HEK293 (cell line): Measurements from ENCODE around the gene DACT2.

Experiments
- CTCF ChIA-PET: fragments of 350-600 bp; formaldehyde crosslinking; extraction: SDS; loops from one replicate; lab custom pipeline; 2021; ENCODE audit warnings: antibody characterized with exemption; lab: Yijun Ruan, JAX
- POLR2A ChIA-PET: fragments of 300-600 bp; formaldehyde crosslinking; extraction: SDS; loops from one replicate; lab custom pipeline; 2020; ENCODE audit warnings: antibody characterized with exemption, inconsistent platforms; lab: Yijun Ruan, JAX
- H3K27ac ChIP-seq: fragments of 200-500 bp; sonication (Bioruptor generic); 2 replicates; pipeline ENCODE4 v1.5.1; 2014; ENCODE audit warnings: low read depth, low read length, control low read depth, inconsistent platforms; ENCODE audit errors: extremely low read depth
- H3K36me3 ChIP-seq, 2 experiments: fragments of 200-500 bp in 1 of 2; sonication (Bioruptor generic) in 1 of 2; 1 replicate in 1 of 2; 2 replicates in 1 of 2; pipeline ENCODE4 v1.5.1; 2014 to 2017; ENCODE audit warnings: inconsistent platforms in 2 of 2, low read length in 2 of 2; ENCODE audit not compliant: control insufficient read depth in 2 of 2, insufficient read depth in 1 of 2
- H3K4me1 ChIP-seq: fragments of 200-500 bp; sonication (Bioruptor generic); 2 replicates; pipeline ENCODE4 v1.5.1; 2014; ENCODE audit warnings: mild to moderate bottlenecking, low read length, inconsistent platforms; ENCODE audit not compliant: control insufficient read depth, insufficient read depth
- H3K4me3 ChIP-seq: 2 replicates; pipeline ENCODE4 v1.5.1; 2011; ENCODE audit warnings: low read depth, mild to moderate bottlenecking, control low read depth, low read length, moderate library complexity
- H3K9me3 ChIP-seq: fragments of 200-500 bp; sonication (Bioruptor generic); 2 replicates; pipeline ENCODE4 v1.5.1; 2014; ENCODE audit warnings: low read depth, low read length, inconsistent platforms; ENCODE audit not compliant: control insufficient read depth, insufficient read depth
- ATF2 ChIP-seq: fragments of 450-650 bp; formaldehyde crosslinking; IDR thresholded peaks from 2 replicates; pipeline ENCODE4 v1.5.1; 2016; ENCODE audit warnings: missing biosample characterization, missing genetic modification characterization, low read depth
- BCL11B ChIP-seq: fragments of 450-650 bp; formaldehyde crosslinking; IDR thresholded peaks from 2 replicates; pipeline ENCODE4 v1.5.1; 2016; ENCODE audit warnings: low read depth, missing biosample characterization, missing genetic modification characterization
- HOXC10 ChIP-seq: sonication (generic); formaldehyde crosslinking; IDR thresholded peaks from 2 replicates; pipeline ENCODE4 v1.8.1; 2023; ENCODE audit warnings: mild to moderate bottlenecking, missing genetic modification reagents
- KLF8 ChIP-seq: fragments of 450-650 bp; formaldehyde crosslinking; IDR thresholded peaks from 2 replicates; pipeline ENCODE4 v1.5.1; 2016; ENCODE audit warnings: missing biosample characterization, missing genetic modification characterization
- MYNN ChIP-seq: fragments of 450-650 bp; formaldehyde crosslinking; IDR thresholded peaks from 2 replicates; pipeline ENCODE4 v1.5.1; 2016; ENCODE audit warnings: missing biosample characterization, missing genetic modification characterization, borderline replicate concordance
- ZBTB48 ChIP-seq: fragments of 450-650 bp; formaldehyde crosslinking; IDR thresholded peaks from 2 replicates; pipeline ENCODE4 v1.5.1; 2016; ENCODE audit warnings: missing biosample characterization, missing genetic modification characterization
- ZBTB6 ChIP-seq: fragments of 450-650 bp; formaldehyde crosslinking; IDR thresholded peaks from 2 replicates; pipeline ENCODE4 v1.5.1; 2017; ENCODE audit warnings: missing biosample characterization, missing genetic modification characterization
- ZNF114 ChIP-seq: fragments of 450-650 bp; formaldehyde crosslinking; IDR thresholded peaks from 2 replicates; pipeline ENCODE4 v1.5.0; 2017; ENCODE audit warnings: missing biosample characterization, missing genetic modification characterization
- ZNF140 ChIP-seq: fragments of 450-650 bp; formaldehyde crosslinking; IDR thresholded peaks from 2 replicates; pipeline ENCODE4 v1.5.1; 2016; ENCODE audit warnings: missing biosample characterization, missing genetic modification characterization
- ZNF148 ChIP-seq: fragments of 450-650 bp; formaldehyde crosslinking; IDR thresholded peaks from 2 replicates; pipeline ENCODE4 v1.5.0; 2017; ENCODE audit warnings: missing biosample characterization, missing genetic modification characterization, borderline replicate concordance
- ZNF2 ChIP-seq: fragments of 450-650 bp; formaldehyde crosslinking; IDR thresholded peaks from 2 replicates; pipeline ENCODE4 v1.5.1; 2016; ENCODE audit warnings: missing biosample characterization, missing genetic modification characterization
- ZNF221 ChIP-seq: fragments of 450-650 bp; formaldehyde crosslinking; IDR thresholded peaks from 2 replicates; pipeline ENCODE4 v1.5.1; 2017; ENCODE audit warnings: missing biosample characterization, missing genetic modification characterization, borderline replicate concordance
- ZNF23 ChIP-seq: fragments of 450-650 bp; formaldehyde crosslinking; IDR thresholded peaks from 2 replicates; pipeline ENCODE4 v1.5.1; 2016; ENCODE audit warnings: missing biosample characterization, missing genetic modification characterization, borderline replicate concordance
- ZNF239 ChIP-seq: fragments of 450-650 bp; formaldehyde crosslinking; IDR thresholded peaks from 2 replicates; pipeline ENCODE4 v1.5.1; 2016; ENCODE audit warnings: missing biosample characterization, missing genetic modification characterization
- ZNF248 ChIP-seq: fragments of 450-650 bp; formaldehyde crosslinking; IDR thresholded peaks from 2 replicates; pipeline ENCODE4 v1.5.1; 2017; ENCODE audit warnings: missing biosample characterization, missing genetic modification characterization
- ZNF274 ChIP-seq, 2 experiments: fragments of 200-500 bp in 1 of 2; fragments of 450-650 bp in 1 of 2; sonication (Bioruptor generic) in 1 of 2; formaldehyde crosslinking in 1 of 2; IDR thresholded peaks; 2 replicates each; pipeline versions ENCODE4 v1.5.1 to v1.6.1; 2014 to 2016; ENCODE audit warnings: borderline replicate concordance in 1 of 2, inconsistent platforms in 1 of 2, low read length in 1 of 2, missing biosample characterization in 1 of 2, missing genetic modification characterization in 1 of 2
- ZNF37A ChIP-seq: fragments of 450-650 bp; IDR thresholded peaks from 2 replicates; pipeline ENCODE4 v1.5.1; 2018; ENCODE audit warnings: missing biosample characterization, missing genetic modification characterization
- ZNF391 ChIP-seq: fragments of 450-650 bp; formaldehyde crosslinking; IDR thresholded peaks from 2 replicates; pipeline ENCODE4 v1.5.1; 2016; ENCODE audit warnings: low read depth, missing biosample characterization, missing genetic modification characterization, borderline replicate concordance
- ZNF433 ChIP-seq: fragments of 450-650 bp; formaldehyde crosslinking; IDR thresholded peaks from 2 replicates; pipeline ENCODE4 v1.5.1; 2016; ENCODE audit warnings: missing biosample characterization, missing genetic modification characterization, low read depth
- ZNF48 ChIP-seq: fragments of 450-650 bp; formaldehyde crosslinking; IDR thresholded peaks from 2 replicates; pipeline ENCODE4 v1.5.1; 2016; ENCODE audit warnings: missing biosample characterization, missing genetic modification characterization
- ZNF530 ChIP-seq: fragments of 450-650 bp; formaldehyde crosslinking; IDR thresholded peaks from 2 replicates; pipeline ENCODE4 v1.5.1; 2016; ENCODE audit warnings: low read depth, missing biosample characterization, missing genetic modification characterization
- ZNF548 ChIP-seq: fragments of 450-650 bp; formaldehyde crosslinking; IDR thresholded peaks from 2 replicates; pipeline ENCODE4 v1.5.1; 2016; ENCODE audit warnings: missing biosample characterization, missing genetic modification characterization
- ZNF777 ChIP-seq: fragments of 450-650 bp; formaldehyde crosslinking; IDR thresholded peaks from 2 replicates; pipeline ENCODE4 v1.5.1; 2017; ENCODE audit warnings: missing biosample characterization, missing genetic modification characterization, borderline replicate concordance
- ZSCAN23 ChIP-seq: fragments of 450-650 bp; formaldehyde crosslinking; IDR thresholded peaks from 2 replicates; pipeline ENCODE4 v1.5.1; 2016; ENCODE audit warnings: missing biosample characterization, missing genetic modification characterization
- ZSCAN30 ChIP-seq: fragments of 450-650 bp; IDR thresholded peaks from 2 replicates; pipeline ENCODE4 v1.5.1; 2018; ENCODE audit warnings: missing biosample characterization, mild to moderate bottlenecking, missing genetic modification characterization, moderate library complexity
- ZXDB ChIP-seq: fragments of 450-650 bp; formaldehyde crosslinking; IDR thresholded peaks from 2 replicates; pipeline ENCODE4 v1.5.1; 2016; ENCODE audit warnings: missing biosample characterization, missing genetic modification characterization

The DACT2 gene

GRCh38 chr6:168260420-168260987, 59.1 kb downstream of the DACT2 start:
- H3K27ac ChIP-seq: no peak overlapping the region
- no peaks in the 10 kb centered on the region for H3K36me3 ChIP-seq
- POLR2A ChIA-PET: interaction anchor here (1.0 kb wide), 1 partner anchor 13 kb away, joined by 6 read pairs; no protein-coding TSS in a partner anchor
- no peak overlapping the region for H3K4me3 ChIP-seq
- TF ChIP-seq ZNF140 (tag by site-specific recombination) (no peak), ZNF433 (tag by site-specific recombination) (no peak), ATF2 (no peak), ZNF114 (tag by site-specific recombination) (no peak), ZNF48 (tag by site-specific recombination) (no peak), ZBTB6 (tag by site-specific recombination) (no peak), ZNF530 (no peak), ZNF221 (tag by site-specific recombination) (no peak), ZNF391 (tag by site-specific recombination) (no peak)
- TF ChIP-seq, all 188 proteins: peak for 0
- H3K9me3 ChIP-seq: no peaks in the 10 kb centered on the region; the same call in 1 of the 2 replicates
- CTCF ChIA-PET: no interaction called here
- H3K4me1 ChIP-seq: no peaks in the 10 kb centered on the region

- ChIA-PET CTCF (no interaction called here), POLR2A (no interaction called here)
- Histone ChIP-seq H3K27ac (no peak overlapping the region), H3K4me1 (no peaks in the 10 kb centered on the region), H3K36me3 (no peaks in the 10 kb centered on the region), H3K4me3 (no peak overlapping the region), H3K9me3 (no peaks in the 10 kb centered on the region; the same call in 1 of the 2 replicates)
- TF ChIP-seq ZNF114 (tag by site-specific recombination) (no peak), ZBTB48 (tag by site-specific recombination) (no peak), ZNF2 (tag by site-specific recombination) (no peak), BCL11B (tag by site-specific recombination) (no peak), ZNF548 (no peak), ZNF777 (tag by site-specific recombination) (no peak), ZNF274 (IDR thresholded peaks at IDR 0.05; ENCODE audit: low read length) (no peak), ZNF274 (tag by site-specific recombination; IDR thresholded peaks at IDR 0.05; ENCODE audit: borderline replicate concordance) (no peak), KLF8 (no peak), ZNF248 (tag by site-specific recombination) (no peak), ZNF37A (tag by site-specific recombination) (no peak), ZNF148 (tag by site-specific recombination) (no peak), ZNF23 (tag by site-specific recombination) (no peak), ZXDB (tag by site-specific recombination) (no peak), ZNF239 (no peak), ZSCAN30 (no peak), HOXC10 (CRISPR knock-in tag) (no peak), MYNN (tag by site-specific recombination) (no peak), ZSCAN23 (no peak)
These were observed 60.8 kb downstream of the DACT2 start for GRCh38 chr6:168258795-168259194.
